Embryonic facial prominence (tissue), 1 donor: Measurements from ENCODE around the gene ZNF737.
"Not testable (repeated sequence)": the region's sequence is repeated elsewhere in the genome, so short reads cannot be mapped to it uniquely, and the experiment has no call there.

Experiments
- DNase-seq: peaks from one replicate; pipeline ENCODE4 v3.0.0-alpha.2; 2016; ENCODE audit errors: extremely low spot score

Gene ZNF737

DNA sequence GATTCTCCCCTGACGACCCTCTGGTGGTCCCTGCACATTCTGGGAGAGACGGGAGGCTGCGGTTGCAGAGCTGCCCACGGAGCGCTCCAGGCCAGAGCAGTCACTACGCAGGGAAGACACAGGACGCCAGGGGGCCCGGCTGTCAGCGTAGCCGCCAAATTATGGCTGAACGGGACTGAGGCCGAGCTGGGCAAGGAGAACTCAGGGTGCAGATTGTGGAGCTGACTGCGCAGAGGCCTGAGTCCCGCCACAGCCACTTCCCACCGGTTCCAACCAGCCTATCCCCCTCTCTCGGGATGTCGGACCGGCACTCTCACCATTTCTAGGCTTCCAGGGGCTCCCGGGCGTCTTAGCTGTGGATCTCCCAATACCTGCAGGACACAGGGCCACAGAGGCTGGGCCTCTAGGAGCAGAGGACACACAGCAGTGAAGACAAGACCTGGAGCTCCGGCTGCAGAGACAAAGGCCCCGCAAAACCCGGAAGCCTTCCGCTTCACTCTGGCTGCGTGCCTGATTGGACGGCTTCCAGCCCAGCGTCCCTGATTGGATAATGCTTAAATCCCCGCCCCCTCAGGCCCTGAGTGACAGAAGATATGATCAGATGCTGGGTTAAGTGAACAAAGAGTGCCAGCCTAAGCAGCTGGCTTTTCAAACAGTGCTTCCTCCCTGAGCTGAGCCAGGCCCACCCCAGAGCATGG lies at the start of gene ZNF737:
TSS of gene ZNF737 (minus strand) at position 461 of the 698 bp plus-strand sequence. CDS start at position 320, 141 bp downstream.
- DNase-seq, result peak; percentile 86

GRCh38 chr19:20614971-20615370 lies 49.4 kb upstream of the ZNF737 start:
- not testable (repeated sequence) for DNase-seq

DNA sequence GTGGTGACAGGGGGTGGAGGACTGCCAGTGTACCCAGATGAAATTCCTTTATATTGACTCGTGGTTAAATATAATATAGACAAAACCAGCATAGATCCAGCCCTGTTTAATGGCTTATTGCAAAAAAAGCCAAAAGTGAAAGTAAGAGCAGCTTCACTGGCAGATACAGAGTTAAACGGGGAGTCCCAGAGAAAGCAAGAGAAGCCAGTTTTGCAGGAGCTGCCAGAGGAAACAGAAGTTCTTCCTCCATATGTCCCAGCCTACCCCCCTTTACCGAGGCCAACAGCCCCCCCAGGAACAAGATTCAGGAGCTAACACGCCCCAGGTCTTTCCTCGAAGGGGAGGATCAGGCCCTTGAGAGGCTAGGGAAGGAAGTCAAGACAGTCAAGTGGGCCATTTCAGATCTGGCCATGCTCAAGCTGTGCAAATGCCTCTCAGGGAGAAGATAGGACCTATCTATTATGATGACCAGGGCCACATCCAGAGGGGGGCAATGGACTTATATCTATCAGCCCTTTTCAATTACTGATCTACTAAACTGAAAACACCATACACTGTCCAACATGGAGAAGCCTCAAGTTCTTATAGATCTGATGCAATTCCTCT lies 47.2 kb upstream of the ZNF737 start:
- DNase-seq, result no peak

GRCh38 chr19:20611866-20612265 lies 46.3 kb upstream of the ZNF737 start:
- no peak for DNase-seq

DNA sequence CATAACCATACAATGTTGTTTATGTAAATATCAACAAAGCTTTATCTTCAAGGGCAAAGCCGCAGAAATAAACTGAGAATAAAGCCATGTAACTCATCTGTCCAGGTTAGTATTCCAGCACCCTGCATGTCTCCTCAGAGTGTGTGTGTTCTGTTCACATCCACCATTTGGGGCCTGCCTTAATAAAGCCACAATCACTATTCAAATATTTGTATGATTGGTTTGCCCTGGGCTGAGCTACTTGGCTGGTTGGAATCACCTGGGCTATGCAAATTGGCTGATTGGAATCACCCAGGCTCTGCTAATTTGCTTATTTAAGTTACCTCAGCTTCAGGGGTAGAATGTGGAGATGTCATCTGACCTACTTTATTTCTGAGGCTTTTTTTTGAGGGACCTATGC lies 42.4 kb upstream of the ZNF737 start:
- no peak for DNase-seq

GRCh38 chr19:20558571-20558970 lies 7.0 kb downstream of the ZNF737 start:
- no peak for DNase-seq

DNA sequence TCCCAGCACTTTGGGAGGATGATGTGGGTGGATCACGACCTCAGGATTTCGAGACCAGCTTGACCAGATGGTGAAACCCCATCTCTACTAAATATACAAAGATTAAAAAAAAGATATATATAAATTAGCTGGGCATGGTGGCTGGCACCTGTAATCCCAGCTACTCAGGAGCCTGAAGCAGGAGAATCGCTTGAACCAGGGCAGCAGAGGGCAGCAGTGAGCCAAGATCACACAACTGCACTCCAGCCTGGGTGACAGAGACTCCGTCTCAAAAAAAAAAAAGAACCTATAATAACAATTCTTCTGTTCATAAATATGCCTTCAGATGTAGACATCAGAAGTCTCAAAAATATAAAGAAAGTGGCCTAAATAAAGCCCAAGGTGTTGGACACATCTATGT lies 7.6 kb downstream of the ZNF737 start:
- DNase-seq, result no peak

DNA sequence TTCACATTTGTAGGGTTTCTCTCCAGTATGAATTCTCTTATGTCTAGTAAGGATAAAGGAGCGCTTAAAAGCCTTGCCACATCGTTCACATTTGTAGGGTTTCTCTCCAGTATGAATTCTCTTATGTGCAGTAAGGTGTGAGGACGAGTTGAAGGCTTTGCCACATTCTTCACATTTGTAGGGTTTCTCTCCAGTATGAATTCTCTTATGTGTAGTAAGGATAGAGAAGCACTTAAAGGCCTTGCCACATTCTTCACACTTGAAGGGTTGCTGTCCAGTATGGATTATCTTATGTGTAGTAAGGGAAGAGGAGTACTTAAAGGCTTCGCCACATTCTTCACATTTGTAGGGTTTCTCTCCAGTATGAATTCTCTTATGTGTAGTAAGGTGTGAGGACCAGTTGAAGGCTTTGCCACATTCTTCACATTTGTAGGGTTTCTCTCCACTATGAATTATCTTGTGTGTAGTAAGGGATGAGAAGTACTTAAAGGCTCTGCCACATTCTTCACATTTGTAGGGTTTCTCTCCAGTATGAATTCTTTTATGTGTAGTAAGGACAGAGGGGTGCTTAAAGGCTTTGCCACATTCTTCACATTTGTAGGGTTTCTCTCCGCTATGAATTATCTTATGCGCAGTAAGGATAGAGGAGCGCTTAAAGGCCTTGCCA lies 20.8 kb downstream of the ZNF737 start:
- not testable (repeated sequence) for DNase-seq

DNA sequence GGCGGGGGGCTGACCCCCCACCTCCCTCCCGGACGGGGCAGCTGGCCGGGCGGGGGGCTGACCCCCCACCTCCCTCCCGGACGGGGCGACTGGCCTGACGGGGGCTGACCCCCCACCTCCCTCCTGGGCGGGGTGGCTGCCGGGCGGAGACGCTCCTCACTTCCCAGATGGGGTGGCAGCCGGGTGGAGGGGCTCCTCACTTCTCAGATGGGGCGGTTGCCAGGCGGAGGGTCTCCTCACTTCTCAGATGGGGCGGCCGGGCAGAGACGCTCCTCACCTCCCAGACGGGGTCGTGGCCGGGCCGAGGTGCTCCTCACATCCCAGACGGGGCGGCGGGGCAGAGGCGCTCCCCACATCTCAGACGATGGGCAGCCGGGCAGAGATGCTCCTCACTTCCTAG lies 35.3 kb downstream of the ZNF737 start:
- not testable (repeated sequence) for DNase-seq

DNA sequence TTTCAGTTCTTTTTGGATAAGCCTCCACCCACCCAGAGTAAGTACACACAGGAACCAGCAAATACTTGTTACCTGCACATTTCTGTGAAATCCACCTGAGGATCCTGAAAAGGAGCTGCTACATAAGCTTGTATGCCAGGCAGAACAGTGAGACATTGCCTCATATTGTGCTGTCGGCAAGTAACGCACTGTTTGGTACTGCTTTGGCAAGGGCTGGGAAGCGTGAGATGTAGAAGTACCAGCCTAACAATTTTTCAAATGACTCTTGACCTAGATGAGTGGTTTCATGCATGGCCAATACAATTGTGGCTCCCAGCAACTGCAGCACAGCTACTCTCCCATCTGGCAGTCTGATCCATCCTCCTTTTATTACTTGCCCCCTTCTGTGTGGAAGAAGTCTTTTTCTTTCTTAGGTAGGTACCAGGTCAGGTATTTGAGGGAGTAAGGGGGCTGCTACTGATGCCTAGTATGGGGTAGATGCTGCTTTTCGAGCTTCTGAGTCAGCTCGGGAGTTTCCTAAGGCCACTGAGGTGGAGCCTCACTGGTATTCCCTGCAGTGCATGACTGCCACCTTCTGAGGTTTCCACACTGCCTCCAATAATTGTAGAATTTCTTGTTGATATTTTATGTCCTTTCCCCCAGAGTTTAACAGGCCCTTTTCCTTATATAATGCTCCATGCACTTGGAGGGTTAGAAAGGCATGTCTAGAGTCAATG lies 52.2 kb downstream of the ZNF737 start:
- no peak for DNase-seq

DNA sequence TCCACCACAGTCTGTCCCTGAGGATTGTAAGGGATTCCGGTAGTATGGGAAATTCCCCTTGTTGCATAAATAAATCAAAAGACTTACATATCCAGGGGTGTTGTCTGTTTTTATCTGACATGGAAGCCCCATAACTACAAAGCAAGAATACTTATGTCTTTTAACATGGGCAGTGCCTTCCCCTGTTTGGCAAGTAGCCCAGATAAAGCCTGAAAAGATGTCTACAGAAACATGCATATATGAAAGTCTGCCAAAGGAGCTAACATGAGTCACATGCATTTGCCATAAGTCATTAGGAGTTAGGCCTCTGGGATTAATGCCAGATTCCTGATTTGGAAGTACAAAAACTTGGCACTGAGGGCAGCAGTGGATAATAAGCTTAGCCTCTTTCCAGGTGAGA lies 62.1 kb downstream of the ZNF737 start:
- DNase-seq, result no peak
